Ishikawa (cell line): ENCODE measurements around the gene PDGFB.

Experiments
- CEBPB ChIP-seq: IDR thresholded peaks from 2 replicates; pipeline ENCODE4 v1.6.1; 2012
- EGR1 ChIP-seq: IDR thresholded peaks from 2 replicates; pipeline ENCODE4 v1.6.1; 2012
- MAX ChIP-seq: IDR thresholded peaks from 2 replicates; pipeline ENCODE4 v1.6.1; 2012
- RAD21 ChIP-seq: IDR thresholded peaks from 2 replicates; pipeline ENCODE4 v1.6.1; 2012; ENCODE audit warnings: low read depth
- REST ChIP-seq: IDR thresholded peaks from 2 replicates; pipeline ENCODE4 v1.6.1; 2012; ENCODE audit warnings: low read depth, mild to moderate bottlenecking
- USF1 ChIP-seq: IDR thresholded peaks from 2 replicates; pipeline ENCODE4 v1.6.1; 2012

- TF ChIP-seq REST (no peak), RAD21 (no peak), EGR1 (no peak), USF1 (no peak), CEBPB (no peak), MAX (no peak)
Measured at GRCh38 chr22:39273950-39274887, 29.4 kb upstream of the PDGFB start.
